Neuronal stem cell (in vitro differentiated cells): ENCODE data around the gene BCL2L14.
"Not testable (repeated sequence)": the region's sequence is repeated elsewhere in the genome, so short reads cannot be mapped to it uniquely, and the experiment has no call there.

Experiments
- DNase-seq: peaks from one replicate; pipeline ENCODE4 v3.0.0-alpha.2; 2013; ENCODE audit warnings: low spot score
- H2AFZ ChIP-seq: one replicate; pipeline ENCODE4 v1.6.1; 2013; ENCODE audit warnings: mild to moderate bottlenecking, low read length, inconsistent platforms
- H2AK5ac ChIP-seq: 2 replicates; pipeline ENCODE4 v1.6.1; 2013; ENCODE audit warnings: low read depth, mild to moderate bottlenecking, inconsistent platforms, low read length, moderate library complexity, mixed read lengths
- H2BK120ac ChIP-seq: 2 replicates; pipeline ENCODE4 v1.6.1; 2013; ENCODE audit warnings: low read depth, mild to moderate bottlenecking, inconsistent platforms, low read length, moderate library complexity, mixed read lengths
- H2BK12ac ChIP-seq: one replicate; pipeline ENCODE4 v1.6.1; 2013; ENCODE audit warnings: low read length, inconsistent platforms
- H2BK15ac ChIP-seq: 2 replicates; pipeline ENCODE4 v1.6.1; 2013; ENCODE audit warnings: mild to moderate bottlenecking, low read length, inconsistent platforms, mixed read lengths
- H2BK5ac ChIP-seq: one replicate; pipeline ENCODE4 v1.6.1; 2013; ENCODE audit warnings: inconsistent platforms, mild to moderate bottlenecking, low read length, moderate library complexity
- H3K14ac ChIP-seq: one replicate; pipeline ENCODE4 v1.6.1; 2013; ENCODE audit warnings: low read length, inconsistent platforms
- H3K18ac ChIP-seq: 2 replicates; pipeline ENCODE4 v1.6.1; 2013; ENCODE audit warnings: low read length, inconsistent platforms
- H3K23ac ChIP-seq: 2 replicates; pipeline ENCODE4 v1.6.1; 2013; ENCODE audit warnings: low read depth, mild to moderate bottlenecking, mixed read lengths, low read length, inconsistent platforms; ENCODE audit not compliant: poor library complexity
- H3K27ac ChIP-seq: replicated peaks from 3 replicates; pipeline ENCODE4 v1.5.1; 2013; ENCODE audit warnings: low read length, inconsistent platforms
- H3K27me3 ChIP-seq, 3 experiments: 2 replicates each; pipeline ENCODE4 v1.6.1; 2013; ENCODE audit warnings: low read length in 3 of 3, mild to moderate bottlenecking in 2 of 3, inconsistent platforms in 1 of 3, low read depth in 1 of 3, mixed read lengths in 1 of 3, moderate library complexity in 1 of 3; ENCODE audit not compliant: control insufficient read depth in 3 of 3, insufficient read depth in 3 of 3
- H3K36me3 ChIP-seq, 2 donors: replicated peaks in 1 of 2; 2 replicates each; pipeline ENCODE4 v1.6.1; 2013; ENCODE audit warnings: low read length in 2 of 2; ENCODE audit not compliant: control insufficient read depth in 2 of 2, insufficient read depth in 2 of 2
- H3K4ac ChIP-seq: 2 replicates; pipeline ENCODE4 v1.6.1; 2013; ENCODE audit warnings: inconsistent platforms, mild to moderate bottlenecking, low read length, moderate library complexity
- H3K4me1 ChIP-seq, 2 donors: 1 replicate in 1 of 2; 2 replicates in 1 of 2; pipeline ENCODE4 v1.6.1; 2013; ENCODE audit warnings: low read length in 2 of 2, low read depth in 1 of 2; ENCODE audit not compliant: control insufficient read depth in 2 of 2, insufficient read depth in 1 of 2
- H3K4me2 ChIP-seq: one replicate; pipeline ENCODE4 v1.6.1; 2013; ENCODE audit warnings: mild to moderate bottlenecking, low read length, inconsistent platforms; ENCODE audit not compliant: insufficient read depth, poor library complexity, severe bottlenecking
- H3K4me3 ChIP-seq, 2 donors: 2 replicates each; pipeline ENCODE4 v1.5.1; 2013; ENCODE audit warnings: low read length in 2 of 2, mild to moderate bottlenecking in 2 of 2, inconsistent platforms in 1 of 2, moderate library complexity in 1 of 2
- H3K79me1 ChIP-seq: one replicate; pipeline ENCODE4 v1.6.1; 2013; ENCODE audit warnings: low read depth, mild to moderate bottlenecking, inconsistent platforms, low read length, moderate library complexity
- H3K9ac ChIP-seq: one replicate; pipeline ENCODE4 v1.6.1; 2013; ENCODE audit warnings: mild to moderate bottlenecking, low read depth, low read length, inconsistent platforms; ENCODE audit not compliant: poor library complexity
- H3K9me3 ChIP-seq, 2 donors: replicated peaks in 1 of 2; 2 replicates each; pipeline versions ENCODE3 to v1.6.1; 2013; ENCODE audit warnings: low read length in 2 of 2, mild to moderate bottlenecking in 2 of 2, inconsistent platforms in 1 of 2, low read depth in 1 of 2, mixed read lengths in 1 of 2, moderate library complexity in 1 of 2; ENCODE audit not compliant: control insufficient read depth in 2 of 2, insufficient read depth in 1 of 2
- H4K8ac ChIP-seq: one replicate; pipeline ENCODE4 v1.6.1; 2013; ENCODE audit warnings: low read depth, mild to moderate bottlenecking, inconsistent platforms, low read length, moderate library complexity
- H4K91ac ChIP-seq: one replicate; pipeline ENCODE4 v1.6.1; 2013; ENCODE audit warnings: low read length, low read depth, mild to moderate bottlenecking, inconsistent platforms; ENCODE audit not compliant: poor library complexity
- WGBS, 2 donors: extraction: QIAGEN DNeasy Blood & Tissue Kit; methylation state at CpG; one replicate each; pipeline ENCODE4 v1.1.7; 2013; ENCODE audit warnings: missing lambda C conversion rate in 2 of 2, mixed read lengths in 1 of 2; ENCODE audit not compliant: insufficient read length in 2 of 2, insufficient replicate concordance in 1 of 2; ENCODE audit errors: extremely low coverage in 2 of 2; 5-methylcytosine and 5-hydroxymethylcytosine counted together

BCL2L14 gene

DNA sequence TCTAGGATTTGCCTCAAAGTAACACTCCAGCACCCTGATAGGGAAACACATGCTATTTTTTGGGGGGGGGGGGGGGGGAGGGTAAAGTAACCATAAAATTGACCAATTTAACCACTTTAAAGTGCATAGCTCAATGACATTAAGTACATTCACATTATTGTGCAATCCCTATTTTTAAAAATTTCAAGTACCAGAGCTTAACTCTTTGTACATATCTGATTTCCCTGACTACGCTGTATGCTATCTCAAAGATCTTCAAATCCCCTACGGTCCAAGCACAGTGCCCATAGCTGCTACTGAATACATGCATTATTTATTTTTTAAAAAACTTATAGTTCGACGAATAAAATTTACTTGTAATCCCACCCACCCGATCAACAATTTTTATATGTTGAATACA lies 63.0 kb downstream of the BCL2L14 start:
- Histone ChIP-seq H3K9ac (no peak overlapping the region), H2BK5ac (no peak overlapping the region), H3K79me1 (peaks cover 2% of the 10 kb centered on the region), H2AK5ac (no peak overlapping the region), H2BK12ac (no peak overlapping the region), H4K91ac (no peak overlapping the region), H3K36me3 (peaks cover 3 to 88% of the 10 kb centered on the region in 2 donors), H3K18ac (no peak overlapping the region), H3K4me2 (no peak overlapping the region), H3K9me3 (peaks cover 1 to 7% of the 10 kb centered on the region in 2 donors), H2BK120ac (no peak overlapping the region), H3K23ac (no peak overlapping the region), H4K8ac (no peak overlapping the region), H3K27me3 (no peaks in the 10 kb centered on the region), H2AFZ (no peak overlapping the region), H3K4ac (no peak overlapping the region), H3K27ac (no peak overlapping the region), H2BK15ac (no peak overlapping the region), H3K4me1 (peaks cover 0 to 2% of the 10 kb centered on the region in 2 donors), H3K4me3 (no peak overlapping the region), H3K14ac (no peak overlapping the region)
- no peak for DNase-seq
- WGBS, 2 donors = 100% methylated on average over 2 of the region's 5 CpGs; no CpG with 5 or more reads in 1 of the 2 donors

DNA sequence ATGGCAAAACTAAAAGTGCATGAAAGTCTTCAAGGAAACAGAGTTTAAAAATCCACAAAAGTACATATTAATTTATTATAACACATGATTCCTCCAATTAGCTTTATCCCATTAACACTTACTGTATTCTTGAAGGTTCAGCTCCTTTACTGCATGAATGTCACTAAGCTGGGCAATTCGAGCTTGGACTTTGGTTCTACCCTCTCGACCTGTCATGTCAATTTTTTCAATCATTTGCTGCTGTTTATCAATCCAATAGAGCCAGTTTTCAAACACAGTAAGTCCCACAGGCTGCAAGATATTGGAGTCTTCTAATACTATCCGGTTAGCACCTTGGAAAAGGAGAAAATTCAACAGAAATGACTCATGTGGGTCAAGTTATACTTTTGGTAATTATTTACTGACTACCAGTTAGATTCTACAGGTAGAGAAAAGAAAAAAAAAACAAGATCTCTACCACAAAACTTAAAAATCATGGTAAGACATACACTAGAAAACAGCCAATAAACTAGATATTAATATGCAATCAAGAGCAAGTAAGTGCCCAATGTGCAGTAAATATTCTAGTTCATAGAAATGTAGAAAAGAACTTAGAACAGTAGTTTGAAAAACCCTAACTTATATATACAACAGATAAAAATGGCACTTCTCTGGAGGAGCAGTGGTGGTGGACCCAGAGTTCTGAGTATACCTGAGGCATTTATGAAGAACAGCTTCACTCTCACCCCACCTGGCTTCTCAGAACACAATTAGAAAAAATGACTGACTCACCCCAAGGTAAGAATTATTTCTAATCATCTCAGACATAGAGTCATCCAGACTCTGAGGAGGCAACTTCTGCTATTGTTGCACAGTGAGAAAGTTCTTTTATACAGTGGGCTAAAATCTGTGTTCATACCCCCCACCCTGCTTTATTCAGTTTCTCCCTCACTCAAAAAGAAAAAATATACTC lies 67.7 kb downstream of the BCL2L14 start:
- Histone ChIP-seq H2AK5ac (no peak overlapping the region), H3K9ac (no peak overlapping the region), H2BK15ac (no peak overlapping the region), H3K9me3 (no peaks in the 10 kb centered on the region), H2BK12ac (no peak overlapping the region), H3K14ac (no peak overlapping the region), H4K8ac (no peak overlapping the region), H3K4ac (no peak overlapping the region), H2BK5ac (no peak overlapping the region), H3K27me3 (no peaks in the 10 kb centered on the region), H3K23ac (no peak overlapping the region), H3K4me1 (no peaks in the 10 kb centered on the region), H3K36me3 (peaks cover 0 to 90% of the 10 kb centered on the region in 2 donors), H3K4me2 (no peak overlapping the region), H3K18ac (no peak overlapping the region), H3K4me3 (no peak overlapping the region), H3K79me1 (no peaks in the 10 kb centered on the region), H2AFZ (no peak overlapping the region), H3K27ac (no peak overlapping the region), H4K91ac (no peak overlapping the region), H2BK120ac (no peak overlapping the region)
- no peak for DNase-seq
- no CpG with 5 or more reads among the region's 3 CpGs for WGBS, 2 donors

DNA sequence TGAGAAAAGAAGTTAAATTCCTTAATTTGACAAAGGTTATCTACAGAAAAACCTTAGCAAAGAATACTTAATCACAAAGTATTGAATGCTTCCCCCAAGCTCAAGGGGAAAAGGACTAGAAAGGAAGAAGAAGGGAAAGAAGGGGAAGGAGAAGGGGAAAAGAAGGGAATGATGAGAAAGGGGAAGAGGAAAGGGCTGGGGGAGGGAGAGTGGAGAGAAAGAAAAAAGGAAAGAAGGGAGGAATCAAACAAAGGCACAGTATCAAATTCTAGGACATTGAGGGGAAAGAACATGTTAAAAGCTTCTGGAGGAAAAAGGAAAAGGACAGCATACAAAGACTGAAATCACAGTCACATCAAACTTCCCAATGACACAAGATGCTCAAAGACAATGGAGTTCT lies 70.3 kb downstream of the BCL2L14 start:
- Histone ChIP-seq H3K36me3 (peaks cover 0 to 89% of the 10 kb centered on the region in 2 donors), H2BK5ac (no peak overlapping the region), H3K14ac (no peak overlapping the region)

DNA sequence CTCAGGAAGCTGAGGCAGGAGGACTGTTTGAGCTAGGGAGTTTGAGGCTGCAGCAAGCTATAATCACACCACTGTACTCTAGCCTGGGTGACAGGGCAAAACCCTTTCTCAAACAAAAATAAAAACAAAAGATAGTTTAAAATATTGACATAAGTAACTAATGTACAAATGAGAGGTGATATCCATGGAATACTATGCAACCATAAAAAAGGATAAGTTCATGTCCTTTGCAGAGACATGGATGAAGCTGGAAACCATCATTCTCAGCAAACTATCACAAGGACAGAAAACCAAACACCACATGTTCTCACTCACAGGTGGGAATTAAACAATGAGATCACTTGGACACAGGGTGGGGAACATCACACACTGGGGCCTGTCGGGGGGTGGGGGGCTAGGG lies 73.8 kb downstream of the BCL2L14 start:
- H2AK5ac ChIP-seq, H3K4ac ChIP-seq, H2BK120ac ChIP-seq, H3K9me3 ChIP-seq, H3K79me1 ChIP-seq, H4K91ac ChIP-seq, H3K14ac ChIP-seq, H3K4me1 ChIP-seq, H2BK15ac ChIP-seq, DNase-seq, H3K9ac ChIP-seq, H3K27me3 ChIP-seq, H3K27ac ChIP-seq, H2AFZ ChIP-seq, H2BK5ac ChIP-seq, H4K8ac ChIP-seq, H3K23ac ChIP-seq, H3K4me2 ChIP-seq, H2BK12ac ChIP-seq, H3K4me3 ChIP-seq, H3K18ac ChIP-seq: not testable (repeated sequence)
- peaks cover 4 to 91% of the 10 kb centered on the region in 2 donors for H3K36me3 ChIP-seq
- no CpG with 5 or more reads among the region's 1 CpG for WGBS, 2 donors

More for the DNA sequence above, 70.3 kb downstream of the BCL2L14 start:
- no peak overlapping the region for H2BK15ac ChIP-seq
- no peak for DNase-seq
- no peak overlapping the region for H3K4me3 ChIP-seq
- H2AFZ ChIP-seq = no peak overlapping the region
- H2AK5ac ChIP-seq = no peak overlapping the region
- H4K91ac ChIP-seq = no peak overlapping the region
- H2BK120ac ChIP-seq = no peak overlapping the region
- no peak overlapping the region for H3K9ac ChIP-seq
- H3K27me3 ChIP-seq = no peaks in the 10 kb centered on the region
- H3K9me3 ChIP-seq = peaks cover 0 to 3% of the 10 kb centered on the region in 2 donors
- H3K18ac ChIP-seq = no peak overlapping the region
- no peak overlapping the region for H3K4me2 ChIP-seq
- H3K4ac ChIP-seq = no peak overlapping the region
- H3K4me1 ChIP-seq = no peaks in the 10 kb centered on the region
- no peak overlapping the region for H3K23ac ChIP-seq
- no peak overlapping the region for H3K27ac ChIP-seq
- no peaks in the 10 kb centered on the region for H3K79me1 ChIP-seq
- H2BK12ac ChIP-seq = no peak overlapping the region
- H4K8ac ChIP-seq = no peak overlapping the region
